Vagina (tissue), 2 donors: ENCODE results near the gene MRPL28.

Source experiments
- CTCF ChIP-seq, 3 experiments: fragments of 450-650 bp in 2 of 3; fragments of 200-600 bp in 1 of 3; sonication (generic) in 1 of 3; IDR thresholded peaks; one replicate each; pipeline ENCODE4 v1.5.1; 2017 to 2019; ENCODE audit warnings: antibody characterized with exemption in 3 of 3, mild to moderate bottlenecking in 2 of 3, moderate library complexity in 2 of 3
- POLR2A ChIP-seq, 2 donors: fragments of 450-650 bp; IDR thresholded peaks; one replicate each; pipeline ENCODE4 v1.6.1; 2017; ENCODE audit warnings: antibody characterized with exemption in 2 of 2, mild to moderate bottlenecking in 2 of 2, moderate library complexity in 2 of 2

- no peak for TF ChIP-seq CTCF (IDR thresholded peaks at IDR 0.05)
- no peak for TF ChIP-seq POLR2A (IDR thresholded peaks at IDR 0.05)
These were observed 23.8 kb downstream of the MRPL28 start for GRCh38 chr16:346587-346986.
